Lower leg skin (tissue), 3 donors: ENCODE data around the gene GHRHR.

Experiments used
- POLR2A ChIP-seq, 2 donors: fragments of 450-650 bp; IDR thresholded peaks; one replicate each; pipeline ENCODE4 v1.6.1; 2016 to 2017; ENCODE audit warnings: antibody characterized with exemption in 2 of 2, mild to moderate bottlenecking in 1 of 2, moderate library complexity in 1 of 2
- TF ChIP-seq, protein P1 (sequence below), 3 donors: fragments of 450-650 bp; IDR thresholded peaks; one replicate each; pipeline ENCODE4 v1.5.1; 2016; ENCODE audit warnings: antibody characterized with exemption in 3 of 3, mild to moderate bottlenecking in 3 of 3, moderate library complexity in 2 of 3

GRCh38 chr7:30968747-30969603 is 5.2 kb downstream of the GHRHR start:
- TF ChIP-seq, protein P1, sequence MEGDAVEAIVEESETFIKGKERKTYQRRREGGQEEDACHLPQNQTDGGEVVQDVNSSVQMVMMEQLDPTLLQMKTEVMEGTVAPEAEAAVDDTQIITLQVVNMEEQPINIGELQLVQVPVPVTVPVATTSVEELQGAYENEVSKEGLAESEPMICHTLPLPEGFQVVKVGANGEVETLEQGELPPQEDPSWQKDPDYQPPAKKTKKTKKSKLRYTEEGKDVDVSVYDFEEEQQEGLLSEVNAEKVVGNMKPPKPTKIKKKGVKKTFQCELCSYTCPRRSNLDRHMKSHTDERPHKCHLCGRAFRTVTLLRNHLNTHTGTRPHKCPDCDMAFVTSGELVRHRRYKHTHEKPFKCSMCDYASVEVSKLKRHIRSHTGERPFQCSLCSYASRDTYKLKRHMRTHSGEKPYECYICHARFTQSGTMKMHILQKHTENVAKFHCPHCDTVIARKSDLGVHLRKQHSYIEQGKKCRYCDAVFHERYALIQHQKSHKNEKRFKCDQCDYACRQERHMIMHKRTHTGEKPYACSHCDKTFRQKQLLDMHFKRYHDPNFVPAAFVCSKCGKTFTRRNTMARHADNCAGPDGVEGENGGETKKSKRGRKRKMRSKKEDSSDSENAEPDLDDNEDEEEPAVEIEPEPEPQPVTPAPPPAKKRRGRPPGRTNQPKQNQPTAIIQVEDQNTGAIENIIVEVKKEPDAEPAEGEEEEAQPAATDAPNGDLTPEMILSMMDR (IDR thresholded peaks at IDR 0.05) = no peak
- no peak for TF ChIP-seq POLR2A (IDR thresholded peaks at IDR 0.05)
